Esophagus squamous epithelium (tissue), 4 donors: ENCODE measurements around the gene SDR9C7.
"Not testable (repeated sequence)": the region's sequence is repeated elsewhere in the genome, so short reads cannot be mapped to it uniquely, and the experiment has no call there.

Experiments
- POLR2A ChIP-seq, 4 donors: fragments of 450-650 bp; IDR thresholded peaks; one replicate each; pipeline ENCODE4 v1.6.1; 2017; ENCODE audit warnings: antibody characterized with exemption in 4 of 4, mild to moderate bottlenecking in 4 of 4, moderate library complexity in 3 of 4
- TF ChIP-seq, protein P1 (sequence below), 6 experiments: fragments of 450-650 bp in 4 of 6; fragments of 200-600 bp in 2 of 6; sonication (generic) in 2 of 6; IDR thresholded peaks; one replicate each; pipeline ENCODE4 v1.5.1; 2016 to 2019; ENCODE audit warnings: antibody characterized with exemption in 6 of 6, mild to moderate bottlenecking in 4 of 6, moderate library complexity in 4 of 6

DNA sequence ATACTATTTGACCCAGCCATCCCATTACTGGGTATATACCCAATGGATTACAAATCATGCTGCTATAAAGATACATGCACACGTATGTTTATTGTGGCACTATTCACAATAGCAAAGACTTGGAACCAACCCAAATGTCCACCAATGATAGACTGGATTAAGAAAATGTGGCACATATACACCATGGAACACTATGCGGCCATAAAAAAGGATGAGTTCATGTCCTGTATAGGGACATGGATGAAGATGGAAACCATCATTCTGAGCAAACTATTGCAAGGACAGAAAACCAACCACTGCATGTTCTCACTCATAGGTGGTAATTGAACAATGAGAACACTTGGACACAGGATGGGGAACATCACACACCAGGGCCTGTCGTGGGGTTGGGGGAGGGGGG is 40.0 kb upstream of the SDR9C7 start:
- TF ChIP-seq, protein P1, sequence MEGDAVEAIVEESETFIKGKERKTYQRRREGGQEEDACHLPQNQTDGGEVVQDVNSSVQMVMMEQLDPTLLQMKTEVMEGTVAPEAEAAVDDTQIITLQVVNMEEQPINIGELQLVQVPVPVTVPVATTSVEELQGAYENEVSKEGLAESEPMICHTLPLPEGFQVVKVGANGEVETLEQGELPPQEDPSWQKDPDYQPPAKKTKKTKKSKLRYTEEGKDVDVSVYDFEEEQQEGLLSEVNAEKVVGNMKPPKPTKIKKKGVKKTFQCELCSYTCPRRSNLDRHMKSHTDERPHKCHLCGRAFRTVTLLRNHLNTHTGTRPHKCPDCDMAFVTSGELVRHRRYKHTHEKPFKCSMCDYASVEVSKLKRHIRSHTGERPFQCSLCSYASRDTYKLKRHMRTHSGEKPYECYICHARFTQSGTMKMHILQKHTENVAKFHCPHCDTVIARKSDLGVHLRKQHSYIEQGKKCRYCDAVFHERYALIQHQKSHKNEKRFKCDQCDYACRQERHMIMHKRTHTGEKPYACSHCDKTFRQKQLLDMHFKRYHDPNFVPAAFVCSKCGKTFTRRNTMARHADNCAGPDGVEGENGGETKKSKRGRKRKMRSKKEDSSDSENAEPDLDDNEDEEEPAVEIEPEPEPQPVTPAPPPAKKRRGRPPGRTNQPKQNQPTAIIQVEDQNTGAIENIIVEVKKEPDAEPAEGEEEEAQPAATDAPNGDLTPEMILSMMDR (IDR thresholded peaks at IDR 0.05): not testable (repeated sequence)
- TF ChIP-seq POLR2A (IDR thresholded peaks at IDR 0.05): not testable (repeated sequence)
